Upper lobe of left lung (tissue), 6 donors: Measurements from ENCODE around the gene STX4. TPM values are rescaled to one million over a fixed set of nuclear protein-coding genes. Genes with fewer than 3 reads are reported as not detected.

Experiments
- ATAC-seq, 2 donors: fragments of 200-7000 bp; cut with Tn5 transposase; one replicate each; pipeline ENCODE4 v1.9.1; 2022; ENCODE audit warnings: mild to moderate bottlenecking in 2 of 2, moderate library complexity in 2 of 2; ENCODE audit not compliant: low FRiP score in 2 of 2
- DNase-seq, 2 donors: peaks; one replicate each; pipeline ENCODE4 v3.0.0-alpha.2; 2019 to 2020
- H3K27ac ChIP-seq, 4 donors: fragments of 200-600 bp; sonication (generic); one replicate each; pipeline ENCODE4 v1.5.1; 2016 to 2019
- H3K27me3 ChIP-seq, 4 donors: fragments of 200-600 bp; sonication (generic); one replicate each; pipeline ENCODE4 v1.5.1; 2017 to 2019
- H3K36me3 ChIP-seq, 4 donors: fragments of 200-600 bp; sonication (generic); one replicate each; pipeline ENCODE4 v1.5.1; 2016 to 2019
- H3K4me1 ChIP-seq, 4 donors: fragments of 200-600 bp; sonication (generic); one replicate each; pipeline ENCODE4 v1.5.1; 2018 to 2019
- H3K4me3 ChIP-seq, 4 donors: fragments of 200-600 bp; sonication (generic); one replicate each; pipeline ENCODE4 v1.5.1; 2017 to 2019; ENCODE audit warnings: mild to moderate bottlenecking in 2 of 4, moderate library complexity in 1 of 4
- H3K9me3 ChIP-seq, 4 donors: fragments of 200-600 bp; sonication (generic); one replicate each; pipeline ENCODE4 v1.5.1; 2018 to 2019
- CTCF ChIP-seq, 6 experiments: fragments of 450-650 bp in 4 of 6; fragments of 200-600 bp in 2 of 6; sonication (generic) in 2 of 6; IDR thresholded peaks; one replicate each; pipeline ENCODE4 v1.5.1; 2016 to 2019; ENCODE audit warnings: antibody characterized with exemption in 6 of 6
- EP300 ChIP-seq, 4 donors: sonication (generic); formaldehyde crosslinking; IDR thresholded peaks; one replicate each; pipeline ENCODE4 v1.5.1; 2017; ENCODE audit warnings: antibody characterized with exemption in 4 of 4, control low read depth in 2 of 4
- POLR2A ChIP-seq, 4 donors: fragments of 450-650 bp; IDR thresholded peaks; one replicate each; pipeline ENCODE4 v1.5.1; 2016 to 2017; ENCODE audit warnings: antibody characterized with exemption in 4 of 4, mild to moderate bottlenecking in 2 of 4
- POLR2AphosphoS5 ChIP-seq, 2 donors: sonication (generic); formaldehyde crosslinking; IDR thresholded peaks; one replicate each; pipeline ENCODE4 v1.5.1; 2017; ENCODE audit warnings: antibody characterized with exemption in 2 of 2
- WGBS, 2 donors: methylation state at CpG; one replicate each; pipeline ENCODE4 v1.1.5; 2017 to 2018; 5-methylcytosine and 5-hydroxymethylcytosine counted together
- total RNA-seq, 6 donors: library from RNA; depleted of rRNA in 4 of 6; stranded (reverse); fragments of >200 nt in 4 of 6; gene quantifications; one replicate each; pipeline versions ENCODE4 v1.1.0 to v1.2.1, GENCODE V29; 2016 to 2021
- donor health status: DM: no; HTN: no; CAD: no; lungs with moderate emphysema.
- donor health status: DM: no; HTN: yes; CAD: no; lungs with severe emphysema.

Gene STX4
- total RNA-seq, 6 donors from 2014 or later = 44.8 to 168 (median 96.3) TPM

DNA sequence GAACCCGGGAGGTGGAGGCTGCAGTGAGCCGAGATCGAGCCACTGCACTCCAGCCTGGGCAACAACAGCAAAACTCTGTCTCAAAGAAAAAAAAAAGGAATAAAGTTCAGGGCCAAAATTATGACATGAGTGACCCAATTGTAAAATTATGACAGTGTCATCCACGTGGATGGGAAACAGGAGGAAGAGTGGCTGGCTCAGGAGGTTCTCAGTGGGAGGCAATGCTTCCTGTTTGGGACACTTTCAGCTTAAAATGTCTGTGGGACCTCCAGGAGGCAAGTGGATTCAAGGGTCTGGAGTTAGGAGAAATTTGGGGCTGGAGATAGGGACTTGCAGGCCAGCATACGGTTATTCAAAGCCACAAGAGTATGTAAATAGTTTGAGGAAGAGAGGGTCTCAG is 8.0 kb upstream of the STX4 start:
- DNase-seq (no peak), ATAC-seq (peak in 1 of 2 donors; percentile 60)
- Histone ChIP-seq H3K27ac (peak overlapping the region in 2 of 4 donors; percentile 65 to 66), H3K36me3 (no peaks in the 10 kb centered on the region), H3K27me3 (no peaks in the 10 kb centered on the region), H3K9me3 (no peaks in the 10 kb centered on the region), H3K4me1 (no peaks in the 10 kb centered on the region), H3K4me3 (no peak overlapping the region)
- WGBS, 2 donors = 76 to 85% methylated on average over 5 of the region's 5 CpGs
- TF ChIP-seq POLR2A (IDR thresholded peaks at IDR 0.05) (peak in 1 of 4 donors; percentile 55), POLR2AphosphoS5 (IDR thresholded peaks at IDR 0.05) (no peak)

GRCh38 chr16:31029272-31029671 is 4.1 kb upstream of the STX4 start:
- DNase-seq (no peak), ATAC-seq (no peak)
- H3K36me3 ChIP-seq = no peaks in the 10 kb centered on the region
- no peak for TF ChIP-seq EP300 (IDR thresholded peaks at IDR 0.05)
- no peak for TF ChIP-seq CTCF (IDR thresholded peaks at IDR 0.05)
- TF ChIP-seq POLR2AphosphoS5 (IDR thresholded peaks at IDR 0.05) = no peak
- no peak for TF ChIP-seq POLR2A (IDR thresholded peaks at IDR 0.05)
- H3K4me1 ChIP-seq = peaks cover under 1 to 12% (median 9%) of the 10 kb centered on the region in 4 donors
- 83 to 86% methylated on average over 4 to 5 of the region's 5 CpGs for WGBS, 2 donors
- H3K9me3 ChIP-seq = no peaks in the 10 kb centered on the region
- no peaks in the 10 kb centered on the region for H3K27me3 ChIP-seq
- no peak overlapping the region for H3K4me3 ChIP-seq
- no peak overlapping the region for H3K27ac ChIP-seq

- no peak overlapping the region for H3K4me3 ChIP-seq
- peaks cover 9 to 26% (median 20%) of the 10 kb centered on the region in 4 donors for H3K4me1 ChIP-seq
- DNase-seq = no peak
- H3K9me3 ChIP-seq = no peaks in the 10 kb centered on the region
- H3K27me3 ChIP-seq = no peaks in the 10 kb centered on the region
- H3K27ac ChIP-seq = no peak overlapping the region
- H3K36me3 ChIP-seq = peaks cover 0 to 19% (median 2%) of the 10 kb centered on the region in 4 donors
- no peak for ATAC-seq
- TF ChIP-seq POLR2A (IDR thresholded peaks at IDR 0.05) = no peak
- no peak for TF ChIP-seq EP300 (IDR thresholded peaks at IDR 0.05)
- no peak for TF ChIP-seq CTCF (IDR thresholded peaks at IDR 0.05)
- no peak for TF ChIP-seq POLR2AphosphoS5 (IDR thresholded peaks at IDR 0.05)
- 75 to 81% methylated on average over 4 of the region's 4 CpGs for WGBS, 2 donors
These were observed 2.1 kb upstream of the STX4 start for GRCh38 chr16:31031276-31031675.

DNA sequence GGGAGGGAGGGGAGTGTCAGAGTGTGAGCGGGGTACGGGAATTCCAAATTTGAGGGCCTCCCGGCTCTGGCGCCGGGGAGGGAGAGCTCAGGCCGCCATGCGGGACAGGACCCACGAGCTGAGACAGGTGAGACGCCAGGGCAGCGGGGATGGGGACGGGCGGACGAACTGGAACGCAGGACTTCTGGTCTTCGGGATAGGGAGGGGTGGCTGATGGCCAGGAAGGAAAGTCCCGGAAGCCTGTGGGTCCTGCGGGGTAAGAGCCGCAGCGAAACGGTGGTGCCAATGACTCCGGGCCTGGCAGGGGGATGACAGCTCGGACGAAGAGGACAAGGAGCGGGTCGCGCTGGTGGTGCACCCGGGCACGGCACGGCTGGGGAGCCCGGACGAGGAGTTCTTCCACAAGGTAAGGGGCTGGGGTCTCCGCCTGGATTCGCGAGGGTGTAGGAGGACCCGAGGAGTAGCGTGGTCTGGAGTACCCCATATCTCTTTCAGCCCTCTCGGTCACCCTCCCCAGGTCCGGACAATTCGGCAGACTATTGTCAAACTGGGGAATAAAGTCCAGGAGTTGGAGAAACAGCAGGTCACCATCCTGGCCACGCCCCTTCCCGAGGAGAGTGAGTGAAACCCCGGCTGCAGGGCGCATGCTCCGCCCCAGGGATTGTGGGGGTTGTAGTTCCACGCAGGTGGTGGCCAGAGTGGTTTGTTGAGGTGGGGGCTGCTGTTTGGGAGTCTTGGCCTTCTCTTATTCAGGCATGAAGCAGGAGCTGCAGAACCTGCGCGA is 543 bp downstream of the STX4 start:
- TF ChIP-seq POLR2AphosphoS5 (IDR thresholded peaks at IDR 0.05) (peak; percentile 68 to 75), EP300 (IDR thresholded peaks at IDR 0.05) (no peak), POLR2A (IDR thresholded peaks at IDR 0.05) (peak in 3 of 4 donors; percentile 7 to 71 (median 48)), CTCF (IDR thresholded peaks at IDR 0.05) (peak in 1 of 6 experiments; percentile 11)
- Histone ChIP-seq H3K27me3 (no peaks in the 10 kb centered on the region), H3K4me1 (peaks cover 9 to 33% (median 21%) of the 10 kb centered on the region in 4 donors), H3K4me3 (peak overlapping the region; percentile 64 to 99 (median 93)), H3K9me3 (no peaks in the 10 kb centered on the region), H3K27ac (peak overlapping the region; percentile 93 to 99 (median 96)), H3K36me3 (peaks cover 0 to 44% (median 20%) of the 10 kb centered on the region in 4 donors)
- ATAC-seq (peak; percentile 88 to 89), DNase-seq (peak; percentile 92 to 94)
- WGBS, 2 donors = 1 to 2% methylated on average over 8 to 47 of the region's 47 CpGs

- Histone ChIP-seq H3K4me1 (peaks cover 9 to 33% (median 21%) of the 10 kb centered on the region in 4 donors), H3K27ac (no peak overlapping the region), H3K4me3 (no peak overlapping the region), H3K27me3 (no peaks in the 10 kb centered on the region), H3K9me3 (no peaks in the 10 kb centered on the region), H3K36me3 (peaks cover 9 to 66% (median 42%) of the 10 kb centered on the region in 4 donors)
- ATAC-seq (no peak), DNase-seq (peak in 1 of 2 donors; percentile 24)
- TF ChIP-seq POLR2A (IDR thresholded peaks at IDR 0.05) = no peak
- WGBS, 2 donors = 42 to 43% methylated on average over 2 of the region's 2 CpGs
These were observed 3.3 kb downstream of the STX4 start for GRCh38 chr16:31036691-31037090.
